NCI-H2227 (cell line): ENCODE measurements around the gene ATXN2.

Experiments
- DNase-seq: peaks from one replicate; lab custom pipeline; 2025; ENCODE audit not compliant: unreplicated experiment; lab: John Stamatoyannopoulos, UW

ATXN2 gene

DNA sequence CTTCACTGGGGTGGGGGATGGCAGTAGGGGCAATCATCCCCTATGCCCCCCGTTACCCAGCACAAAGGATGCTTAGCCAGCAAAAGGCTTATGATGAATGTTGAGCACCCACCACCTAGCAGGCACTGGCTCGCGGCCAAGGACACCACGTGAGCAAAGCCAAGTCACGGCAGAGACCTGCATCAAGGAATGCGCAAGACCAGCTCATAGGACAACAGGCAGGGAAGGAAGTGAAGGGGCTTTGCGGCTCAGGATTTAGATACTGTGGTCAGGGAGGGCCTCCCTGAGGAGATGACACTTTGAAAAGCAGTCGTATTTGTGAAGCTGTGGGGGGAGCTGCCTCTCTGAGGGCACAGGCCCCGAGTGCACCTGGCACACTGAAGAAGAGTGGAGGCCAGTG is 160.6 kb downstream of the ATXN2 start:
- peak; percentile 67 for DNase-seq

- DNase-seq, result no peak
Observed at GRCh38 chr12:111437816-111438454, 161.2 kb downstream of the ATXN2 start.

GRCh38 chr12:111436811-111437210 is 162.3 kb downstream of the ATXN2 start:
- no peak for DNase-seq

- no peak for DNase-seq
Observed at GRCh38 chr12:111436266-111436665, 162.8 kb downstream of the ATXN2 start.

DNA sequence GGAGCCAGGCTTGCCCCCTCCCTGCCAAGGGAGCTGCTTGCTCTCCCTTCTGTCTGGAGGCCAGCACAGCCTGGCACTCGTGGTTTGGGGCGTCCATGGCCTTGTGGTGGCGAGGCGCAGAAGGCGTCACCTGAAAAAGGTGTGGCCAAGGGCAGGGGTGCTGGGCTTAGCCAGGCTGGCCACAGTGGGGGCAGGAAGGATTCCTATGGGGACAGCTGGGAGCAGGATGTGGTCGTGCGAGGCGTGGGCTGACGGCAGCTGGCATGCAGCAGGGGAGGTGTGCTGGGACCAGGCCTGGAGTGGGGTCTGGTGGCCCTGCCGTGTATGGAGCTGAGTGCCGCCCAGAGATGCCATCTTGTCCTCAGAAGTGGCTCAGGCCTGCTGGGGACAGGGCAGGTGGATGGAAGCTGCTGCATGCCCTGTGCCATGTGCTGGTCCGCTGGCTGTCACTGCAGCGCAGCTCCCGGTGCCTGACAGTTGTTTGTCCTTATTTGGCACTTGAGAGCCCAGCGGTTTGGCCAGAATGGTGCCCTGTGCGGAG is 163.4 kb downstream of the ATXN2 start:
- DNase-seq, result no peak

- no peak for DNase-seq
Observed at GRCh38 chr12:111434680-111435338, 164.3 kb downstream of the ATXN2 start.

DNA sequence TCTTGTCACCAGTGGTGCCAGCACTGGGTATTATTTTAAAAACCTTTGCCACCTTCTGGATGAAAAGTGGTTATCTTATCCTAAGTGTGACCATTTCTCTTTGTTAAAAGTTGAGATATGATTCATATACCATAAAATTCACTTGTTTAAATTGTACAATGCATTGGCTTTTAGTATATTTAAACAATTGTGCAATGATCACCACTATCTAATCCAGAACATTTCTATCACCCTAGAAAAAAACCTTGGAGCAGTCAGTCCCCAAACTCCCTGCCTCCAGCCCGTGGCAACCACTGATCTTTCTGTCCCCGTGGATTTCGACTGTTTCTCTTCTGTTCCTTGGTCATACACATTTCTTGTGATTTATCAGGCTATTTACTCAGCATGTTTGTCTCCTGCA is 165.1 kb downstream of the ATXN2 start:
- DNase-seq, result no peak

DNA sequence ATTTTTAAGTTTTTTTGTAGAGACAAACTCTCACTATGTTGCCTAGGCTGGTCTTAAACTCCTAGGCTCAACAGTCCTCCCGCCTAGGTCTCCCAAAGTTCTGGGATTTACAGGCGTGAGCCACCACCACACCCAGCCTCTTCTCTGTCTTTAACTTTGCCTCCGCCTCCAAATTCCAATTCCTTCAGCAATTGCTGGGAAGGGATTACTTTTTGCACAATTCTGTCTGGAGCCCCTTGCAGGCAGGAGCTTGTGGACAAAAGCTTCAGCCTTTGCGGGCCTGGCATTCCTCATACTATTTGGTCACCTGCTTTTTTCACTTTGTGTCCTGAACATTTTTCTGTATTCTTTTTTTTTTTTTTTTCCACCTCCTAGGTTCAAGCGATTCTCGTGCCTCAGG is 167.3 kb downstream of the ATXN2 start:
- no peak for DNase-seq

DNA sequence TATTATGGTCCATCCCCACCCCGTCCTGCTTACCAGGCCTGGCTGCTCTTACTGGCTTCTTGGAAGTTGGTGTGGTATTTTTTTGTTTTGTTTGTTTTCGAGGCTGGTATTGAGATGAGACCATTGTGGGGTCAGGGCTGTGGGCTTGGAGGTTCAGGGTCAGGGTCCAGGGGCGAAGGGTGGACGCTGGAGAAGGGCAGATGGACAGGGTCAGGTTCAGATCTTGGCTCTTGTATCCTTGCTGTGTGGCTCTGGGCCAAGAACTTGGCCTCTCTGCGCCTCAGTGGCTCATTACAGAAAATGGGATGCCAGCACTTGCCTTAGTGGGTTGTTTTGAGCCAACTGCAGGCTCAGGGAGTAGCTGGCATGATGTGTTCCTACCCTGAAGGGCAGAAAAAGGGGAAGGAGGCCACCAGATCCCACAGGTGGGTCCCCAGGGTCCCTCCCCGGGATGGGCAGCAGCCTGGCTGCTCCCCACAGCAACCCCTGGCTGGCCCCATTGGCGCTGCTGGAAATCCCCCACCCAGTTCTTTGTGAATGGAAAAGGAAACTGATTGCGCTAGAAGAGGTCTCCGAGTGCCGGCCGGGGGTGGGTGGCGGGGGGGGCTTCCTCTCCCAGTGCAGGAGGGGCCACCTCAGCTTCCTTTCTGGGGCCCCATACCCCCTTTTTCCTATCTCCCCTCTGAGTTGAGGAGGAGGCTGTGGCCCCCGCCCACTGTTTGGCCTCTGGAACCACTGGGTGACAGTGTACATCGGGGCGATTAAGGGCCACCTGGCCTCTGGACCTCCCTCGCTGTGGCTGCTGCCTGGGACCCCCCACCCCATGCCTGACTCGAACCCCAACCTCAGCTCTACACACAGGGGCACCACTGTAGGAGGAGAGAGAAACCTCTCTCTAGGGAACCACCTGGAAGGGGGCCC is 168.4 kb downstream of the ATXN2 start:
- no peak for DNase-seq

DNA sequence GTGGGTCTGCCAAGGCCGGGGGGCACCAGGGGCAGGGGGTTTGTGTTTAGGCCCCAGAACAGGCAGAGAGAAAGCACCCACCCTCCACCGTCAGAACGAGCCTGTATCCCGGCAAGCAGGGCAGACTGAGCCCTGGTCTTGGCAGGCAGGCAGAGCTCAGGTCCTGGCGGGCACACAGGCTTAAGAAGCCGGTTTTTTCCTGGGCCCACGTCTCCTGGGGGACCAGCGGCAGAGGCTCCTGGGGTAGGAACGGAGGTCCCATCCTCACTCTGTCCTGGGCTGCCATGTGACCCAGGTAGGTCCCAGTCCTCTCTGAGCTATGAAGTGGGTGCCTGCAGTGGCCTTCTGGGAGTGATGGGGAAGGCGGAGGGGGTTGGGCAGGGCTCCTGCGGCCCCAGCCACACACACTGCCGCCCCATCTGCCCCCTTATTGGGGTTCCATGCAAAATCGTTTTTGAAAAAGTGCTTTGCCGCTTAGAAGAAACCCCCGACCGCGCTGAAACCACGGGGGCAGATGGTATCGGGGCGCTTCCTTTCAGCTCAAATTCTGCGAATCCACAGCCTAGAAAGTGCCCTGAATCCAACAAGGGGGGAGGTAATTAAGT is 169.2 kb downstream of the ATXN2 start:
- DNase-seq, result no peak

- DNase-seq, result no peak
Observed at GRCh38 chr12:111428728-111429175, 170.4 kb downstream of the ATXN2 start.

DNA sequence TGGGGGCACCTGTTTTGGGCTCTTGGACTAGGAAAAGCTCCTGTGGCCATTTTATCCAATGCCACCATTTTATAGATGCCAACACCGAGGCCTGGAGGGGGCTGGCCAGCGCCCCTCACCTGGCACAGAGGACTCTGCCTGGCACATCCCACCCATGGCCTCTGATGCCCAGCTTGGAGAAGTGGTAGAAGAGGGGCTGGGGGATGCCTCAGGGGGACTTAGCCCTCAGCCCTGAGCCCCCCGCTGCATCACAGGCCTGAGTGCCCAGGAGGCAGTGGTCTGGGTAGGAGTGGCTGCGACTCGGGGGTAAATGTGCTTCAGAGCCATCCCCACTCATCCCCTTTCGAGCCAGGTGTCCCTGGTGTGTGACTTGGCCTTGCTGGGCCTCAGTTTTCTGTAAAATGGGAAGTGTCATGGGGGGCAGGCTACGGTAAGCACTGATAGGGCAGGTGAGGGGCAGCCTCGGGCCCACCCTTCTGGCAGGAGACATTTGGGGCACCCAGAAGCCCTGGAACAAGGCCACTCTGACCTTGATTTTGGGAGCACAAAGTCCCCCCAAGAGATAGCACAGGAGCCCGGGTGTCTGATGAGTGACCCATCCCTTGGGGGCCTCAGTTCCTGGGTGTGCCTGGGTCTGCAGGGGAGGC is 170.9 kb downstream of the ATXN2 start:
- DNase-seq, result no peak

DNA sequence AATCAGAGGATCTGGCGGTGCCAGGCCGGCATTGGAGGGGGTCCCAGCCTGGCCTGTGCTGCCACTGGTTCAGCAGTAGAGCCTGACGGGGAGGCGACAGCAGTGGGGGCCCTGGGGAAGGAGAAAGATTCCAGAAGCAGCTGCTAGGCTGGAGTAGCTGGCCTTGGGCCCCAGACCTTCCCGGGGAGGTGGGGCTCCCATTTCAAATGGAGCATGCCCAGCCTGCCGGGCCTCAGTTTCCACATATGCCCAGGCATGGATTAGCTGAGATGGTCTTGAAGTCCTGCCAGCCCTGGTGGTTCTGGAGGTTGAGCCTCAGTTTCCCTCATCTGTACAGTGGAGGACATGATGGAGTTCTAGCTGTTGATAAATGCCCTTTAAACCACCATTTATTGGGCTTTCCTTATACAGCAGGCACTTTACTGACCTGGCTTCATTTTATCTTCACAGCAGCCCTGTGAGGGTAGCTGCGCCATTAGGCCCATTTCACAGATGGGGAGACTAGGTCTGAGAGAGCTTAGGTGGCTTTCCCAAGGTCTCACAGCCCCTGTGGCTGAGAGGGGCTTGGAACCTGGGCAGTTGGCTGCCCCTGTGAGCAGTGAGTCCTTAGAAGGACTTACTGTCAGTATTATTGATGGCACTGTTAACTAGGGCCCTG is 171.6 kb downstream of the ATXN2 start:
- no peak for DNase-seq

GRCh38 chr12:111426344-111427185 is 172.6 kb downstream of the ATXN2 start:
- DNase-seq, result no peak

DNA sequence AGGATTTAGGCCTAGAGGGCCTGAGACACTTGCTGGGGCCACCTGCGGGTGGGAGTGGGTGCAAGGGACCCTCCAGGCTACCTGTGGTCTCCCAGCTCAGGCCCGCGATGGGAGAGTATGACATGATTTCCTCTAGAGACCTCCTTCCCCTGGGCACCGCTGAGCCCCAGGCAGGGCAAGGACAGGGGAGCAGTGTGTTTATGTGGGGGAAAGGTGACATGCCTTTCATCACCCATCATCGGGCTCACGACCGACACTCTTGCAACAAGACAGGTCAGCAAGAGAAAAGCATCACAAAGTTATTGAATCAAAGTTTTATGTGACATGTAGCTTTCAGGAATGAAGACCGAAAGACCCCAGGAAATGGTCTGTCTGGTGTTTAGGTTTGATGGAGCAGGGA is 173.5 kb downstream of the ATXN2 start:
- no peak for DNase-seq

GRCh38 chr12:111424793-111425251 is 174.3 kb downstream of the ATXN2 start:
- no peak for DNase-seq

- DNase-seq, result no peak
Observed at GRCh38 chr12:111424189-111424792, 174.8 kb downstream of the ATXN2 start.

DNA sequence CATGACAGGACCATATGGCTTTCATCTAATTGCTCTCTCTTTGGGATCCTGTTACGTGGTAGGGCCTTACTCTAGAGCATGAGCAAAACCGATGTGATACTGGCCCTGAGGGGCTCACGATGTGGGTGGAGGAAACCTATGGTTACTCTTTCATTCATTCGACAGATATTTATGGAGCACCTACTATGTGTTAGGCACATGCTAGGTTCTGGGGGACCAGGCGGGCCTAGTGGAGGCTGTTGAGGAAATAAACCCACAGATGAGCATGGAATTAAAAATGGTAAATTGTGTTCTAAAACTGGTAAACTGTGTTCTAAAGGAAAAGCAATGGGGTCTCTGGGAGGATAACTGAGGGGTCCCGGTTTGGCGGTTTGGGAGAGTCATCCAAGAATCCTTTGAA is 178.6 kb downstream of the ATXN2 start:
- no peak for DNase-seq

- DNase-seq, result no peak
Observed at GRCh38 chr12:111419784-111420183, 179.3 kb downstream of the ATXN2 start.
